Renal cortical epithelial cell (primary cell): ENCODE results near the gene GNAL. TPM values are rescaled to one million over a fixed set of nuclear protein-coding genes. Genes with fewer than 3 reads are reported as not detected.
"Not testable (repeated sequence)": the region's sequence is repeated elsewhere in the genome, so short reads cannot be mapped to it uniquely, and the experiment has no call there.

Experiments used
- DNase-seq: peaks from one replicate; pipeline ENCODE4 v3.0.0-alpha.2; 2011; ENCODE audit warnings: low read depth
- total RNA-seq: library from RNA; depleted of rRNA; stranded (reverse); fragments of >200 nt; gene quantifications from 2 replicates; pipeline ENCODE4 v1.2.3, GENCODE V29; 2014

Gene GNAL
- total RNA-seq: 0.87 and 0.94 TPM in 2 replicates

- peak; percentile 48 for DNase-seq
These were observed at the start of gene GNAL for GRCh38 chr18:11688972-11689668. Gene GNAL, plus strand, starts transcription at chr18:11689264. Its CDS starts 300 bp downstream, at chr18:11689564.

GRCh38 chr18:11647310-11647709 is 41.8 kb upstream of the GNAL start:
- DNase-seq: not testable (repeated sequence)

- not testable (repeated sequence) for DNase-seq
These were observed 41.3 kb upstream of the GNAL start for GRCh38 chr18:11647804-11648203.

GRCh38 chr18:11649839-11650238 is 39.2 kb upstream of the GNAL start:
- DNase-seq: no peak

- no peak for DNase-seq
These were observed 37.2 kb upstream of the GNAL start for GRCh38 chr18:11651899-11652298.

GRCh38 chr18:11653521-11653920 is 35.5 kb upstream of the GNAL start:
- DNase-seq: no peak

GRCh38 chr18:11654736-11655605 is 34.1 kb upstream of the GNAL start:
- peak; percentile 6 for DNase-seq

GRCh38 chr18:11655606-11655932 is 33.5 kb upstream of the GNAL start:
- no peak for DNase-seq

- DNase-seq: no peak
These were observed 31.9 kb upstream of the GNAL start for GRCh38 chr18:11657152-11657551.

- DNase-seq: no peak
These were observed 31.5 kb upstream of the GNAL start for GRCh38 chr18:11657554-11657953.

GRCh38 chr18:11658019-11658418 is 31.0 kb upstream of the GNAL start:
- no peak for DNase-seq

GRCh38 chr18:11658989-11659388 is 30.1 kb upstream of the GNAL start:
- DNase-seq: peak; percentile 23

- DNase-seq: no peak
These were observed 28.4 kb upstream of the GNAL start for GRCh38 chr18:11660691-11661090.

- DNase-seq: no peak
These were observed 27.6 kb upstream of the GNAL start for GRCh38 chr18:11661430-11661829.

- DNase-seq: no peak
These were observed 25.5 kb upstream of the GNAL start for GRCh38 chr18:11663439-11664029.

GRCh38 chr18:11664286-11664685 is 24.8 kb upstream of the GNAL start:
- no peak for DNase-seq

- no peak for DNase-seq
These were observed 23.9 kb upstream of the GNAL start for GRCh38 chr18:11665146-11665545.

GRCh38 chr18:11665587-11665986 is 23.5 kb upstream of the GNAL start:
- no peak for DNase-seq

- DNase-seq: no peak
These were observed 22.9 kb upstream of the GNAL start for GRCh38 chr18:11666176-11666575.

- no peak for DNase-seq
These were observed 22.2 kb upstream of the GNAL start for GRCh38 chr18:11666831-11667230.

GRCh38 chr18:11667578-11667977 is 21.5 kb upstream of the GNAL start:
- DNase-seq: no peak

GRCh38 chr18:11668441-11669169 is 20.5 kb upstream of the GNAL start:
- no peak for DNase-seq
